ENCODE measurements around the gene OMA1.
"Not testable (repeated sequence)": the region's sequence is repeated elsewhere in the genome, so short reads cannot be mapped to it uniquely, and the experiment has no call there.

Gene OMA1

GRCh38 chr1:58573705-58574591 lies 27.4 kb upstream of the OMA1 start:
- peak; percentile 85 for DNase-seq

DNA sequence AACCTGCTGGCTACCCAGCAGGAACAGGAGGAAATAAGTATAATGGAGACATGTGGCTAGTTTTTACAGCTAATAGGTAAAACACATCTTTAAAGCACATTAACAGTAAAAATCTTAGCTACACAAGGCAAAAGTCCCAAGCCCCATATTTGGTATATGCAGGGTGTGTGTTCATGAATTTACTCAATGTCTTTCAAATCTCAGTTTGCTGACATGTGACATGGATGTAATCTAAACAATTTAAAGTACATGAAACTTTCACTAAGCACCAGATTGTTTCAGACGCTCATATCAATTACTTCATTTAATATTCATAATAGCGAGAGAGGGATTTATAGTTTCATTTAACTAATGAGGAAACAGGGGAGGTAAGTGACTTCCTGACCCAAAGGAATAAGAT lies 26.6 kb upstream of the OMA1 start:
- no peak for DNase-seq

DNA sequence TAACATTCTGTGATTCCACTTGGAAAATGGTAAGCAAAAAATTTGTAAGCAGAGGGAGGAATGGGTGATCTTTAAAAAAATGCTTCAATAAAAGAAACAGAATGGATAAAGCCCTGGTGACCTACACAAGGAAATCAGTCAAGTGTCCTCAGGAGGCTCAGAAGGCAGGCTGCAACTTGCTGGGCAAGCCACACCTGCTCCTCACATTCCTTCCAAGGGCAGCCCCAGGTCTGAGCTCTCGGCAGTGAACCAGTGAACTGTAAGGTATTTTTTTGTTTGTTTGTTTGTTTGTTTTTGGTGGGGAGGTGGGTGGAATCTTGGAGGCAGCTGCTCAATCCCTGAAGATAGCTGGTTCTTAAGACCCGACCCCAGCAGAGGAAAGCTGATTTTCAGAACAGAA lies 26.2 kb upstream of the OMA1 start:
- peak; percentile 19 for DNase-seq

DNA sequence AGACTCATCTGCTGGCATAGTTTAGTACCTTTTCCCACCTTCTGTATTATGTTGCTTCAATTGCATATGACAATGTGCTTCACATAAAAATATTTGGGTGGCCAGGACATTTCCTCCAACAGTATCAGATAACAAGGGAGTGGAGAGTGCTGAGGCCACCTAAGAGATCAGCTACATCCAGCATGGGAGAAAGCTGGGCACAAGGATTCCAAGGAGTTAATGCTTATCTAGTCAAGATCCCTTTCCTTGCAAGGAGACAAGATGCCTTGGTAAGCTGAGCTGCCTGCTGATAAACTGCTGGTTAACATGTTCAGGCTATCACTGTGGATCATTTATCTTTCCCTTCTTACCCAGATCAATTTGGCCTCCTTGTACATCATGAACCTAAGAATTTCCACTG lies 25.1 kb upstream of the OMA1 start:
- no peak for DNase-seq

DNA sequence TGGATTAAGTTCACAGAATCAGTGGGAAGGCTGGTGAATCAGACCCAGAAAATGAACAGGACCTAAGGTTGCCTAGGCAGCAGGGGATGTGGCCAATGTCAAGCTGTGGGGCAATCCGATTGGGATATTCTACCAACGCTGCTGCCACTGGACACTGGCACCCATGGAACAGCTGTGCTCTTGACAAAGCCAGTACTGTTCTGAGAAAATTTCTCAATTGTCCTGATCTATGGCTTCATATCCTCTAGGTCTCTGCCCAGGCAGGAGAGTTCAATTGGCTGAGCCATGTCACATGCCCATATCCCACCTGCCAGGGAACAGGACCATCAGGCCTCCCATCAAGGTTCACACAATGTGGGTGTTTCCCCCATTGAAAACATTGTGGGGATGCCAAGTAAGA lies 24.3 kb upstream of the OMA1 start:
- DNase-seq: no peak

GRCh38 chr1:58570094-58570493 lies 23.6 kb upstream of the OMA1 start:
- DNase-seq: no peak

DNA sequence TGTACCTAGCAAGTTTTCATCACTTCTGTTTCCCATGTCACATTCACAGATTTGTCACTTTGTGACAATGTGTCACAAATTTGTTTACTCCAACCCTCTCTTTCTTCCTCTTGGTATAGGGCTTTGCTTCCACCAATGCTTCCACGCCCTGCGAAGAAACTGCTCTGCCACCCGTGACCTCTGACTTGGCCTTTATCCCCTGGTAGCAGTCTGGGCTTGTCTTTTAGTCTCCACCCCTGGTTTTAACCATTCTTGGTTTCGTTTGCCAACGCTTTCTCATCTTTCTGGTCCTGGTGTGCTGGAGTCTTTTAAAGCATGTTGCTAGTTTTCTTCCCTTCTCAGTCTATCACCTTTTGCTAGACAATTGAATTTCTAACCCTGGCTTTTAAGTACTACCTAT lies 22.4 kb upstream of the OMA1 start:
- DNase-seq: no peak

- DNase-seq: no peak
These were observed 21.8 kb upstream of the OMA1 start for GRCh38 chr1:58568271-58568860.

DNA sequence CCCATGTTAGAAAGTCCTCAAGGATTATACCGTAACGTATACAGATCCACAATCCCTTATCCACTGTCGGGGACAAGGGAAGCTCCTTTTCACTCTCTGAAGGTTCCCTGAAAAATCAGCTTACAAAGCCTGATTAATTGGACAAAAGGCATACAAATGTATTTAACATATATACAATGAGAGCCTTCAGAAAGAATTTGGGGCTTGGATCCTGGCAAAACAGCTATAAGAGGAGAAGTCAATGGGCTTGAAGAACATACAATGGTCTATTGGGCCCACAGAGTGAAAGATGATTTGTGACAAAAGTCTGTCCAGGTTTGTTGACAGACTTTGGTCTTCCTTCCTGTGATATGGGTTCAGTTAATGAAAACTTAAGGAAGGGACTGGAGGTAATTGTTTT lies 19.8 kb upstream of the OMA1 start:
- no peak for DNase-seq

- DNase-seq: not testable (repeated sequence)
These were observed 17.2 kb upstream of the OMA1 start for GRCh38 chr1:58563715-58564114.

DNA sequence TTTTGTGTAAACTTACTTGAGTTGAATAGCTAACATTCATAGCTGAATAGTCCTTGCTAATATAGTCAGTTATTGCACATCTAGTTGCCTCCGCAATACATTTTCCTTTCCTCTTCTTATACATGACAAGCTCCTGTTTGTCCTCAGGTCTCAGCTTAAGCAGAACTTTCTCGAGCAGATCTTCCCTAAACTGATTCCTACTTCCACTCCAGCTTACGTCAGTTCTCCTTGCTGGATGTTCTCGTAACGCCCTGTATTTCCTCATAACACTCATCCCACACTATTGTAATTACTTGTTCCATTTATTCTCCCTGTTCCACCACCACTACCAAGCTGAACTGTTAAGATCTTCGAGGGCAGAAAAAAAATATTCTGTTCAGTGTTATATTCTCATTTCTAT lies 15.1 kb upstream of the OMA1 start:
- DNase-seq: no peak

DNA sequence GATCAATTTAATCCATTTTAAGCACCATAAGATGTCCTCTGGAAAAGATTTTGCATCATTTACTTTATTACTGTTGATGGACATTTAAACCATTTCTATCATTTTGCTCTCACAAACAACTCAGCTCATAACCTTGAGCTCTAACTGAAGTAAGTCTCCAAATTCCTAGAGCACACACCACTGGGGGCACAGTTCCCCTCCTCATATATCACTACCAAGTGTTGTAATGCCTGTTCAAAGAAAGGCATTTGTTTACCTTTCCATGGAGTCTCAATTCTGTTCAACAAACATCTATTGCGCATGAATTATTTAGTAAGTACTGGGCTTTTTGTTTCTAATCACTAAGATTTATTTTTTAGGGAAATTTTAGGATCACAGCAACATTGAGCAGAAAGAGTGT lies 8.9 kb upstream of the OMA1 start:
- DNase-seq: no peak

- DNase-seq: no peak
These were observed 4.9 kb upstream of the OMA1 start for GRCh38 chr1:58551186-58552140.

DNA sequence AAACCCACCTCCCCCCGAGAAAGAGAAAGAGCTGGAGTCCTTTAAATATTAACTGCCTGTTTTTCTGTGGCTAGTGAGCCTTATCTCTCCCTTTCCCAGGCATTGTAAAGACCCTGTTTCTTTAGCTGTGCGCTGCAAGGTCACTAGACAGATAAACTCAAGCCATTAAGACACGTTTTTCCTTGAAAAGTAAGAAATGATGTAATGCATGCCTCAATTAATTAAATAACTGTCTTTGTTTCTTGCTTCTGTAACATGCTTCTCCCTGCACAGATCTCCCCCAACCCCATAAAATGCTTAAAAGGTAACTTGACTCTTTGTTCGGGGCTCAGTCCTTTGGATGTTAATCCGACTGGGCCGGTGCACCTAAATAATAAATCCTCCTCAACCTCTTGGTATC lies 2.8 kb upstream of the OMA1 start:
- not testable (repeated sequence) for DNase-seq

DNA sequence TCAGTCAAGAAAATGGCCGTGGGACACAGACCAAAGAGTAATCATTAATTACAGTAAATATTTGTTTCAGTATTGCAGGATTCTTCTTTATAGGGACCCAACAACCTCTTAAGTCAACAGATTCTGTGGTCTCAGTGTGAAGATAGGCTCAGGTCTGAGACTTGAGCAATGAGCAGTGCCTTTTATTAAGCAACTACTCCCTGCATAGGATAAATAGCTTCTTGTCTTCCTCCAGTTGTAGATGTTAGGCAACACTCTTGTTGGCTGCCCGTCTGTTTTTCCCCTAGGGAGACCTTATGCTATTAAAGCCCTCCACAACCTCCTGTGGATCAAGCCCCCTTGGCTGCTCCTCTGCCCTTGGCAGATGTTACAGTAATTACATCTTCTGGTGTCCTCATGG lies 1.8 kb upstream of the OMA1 start:
- no peak for DNase-seq

DNA sequence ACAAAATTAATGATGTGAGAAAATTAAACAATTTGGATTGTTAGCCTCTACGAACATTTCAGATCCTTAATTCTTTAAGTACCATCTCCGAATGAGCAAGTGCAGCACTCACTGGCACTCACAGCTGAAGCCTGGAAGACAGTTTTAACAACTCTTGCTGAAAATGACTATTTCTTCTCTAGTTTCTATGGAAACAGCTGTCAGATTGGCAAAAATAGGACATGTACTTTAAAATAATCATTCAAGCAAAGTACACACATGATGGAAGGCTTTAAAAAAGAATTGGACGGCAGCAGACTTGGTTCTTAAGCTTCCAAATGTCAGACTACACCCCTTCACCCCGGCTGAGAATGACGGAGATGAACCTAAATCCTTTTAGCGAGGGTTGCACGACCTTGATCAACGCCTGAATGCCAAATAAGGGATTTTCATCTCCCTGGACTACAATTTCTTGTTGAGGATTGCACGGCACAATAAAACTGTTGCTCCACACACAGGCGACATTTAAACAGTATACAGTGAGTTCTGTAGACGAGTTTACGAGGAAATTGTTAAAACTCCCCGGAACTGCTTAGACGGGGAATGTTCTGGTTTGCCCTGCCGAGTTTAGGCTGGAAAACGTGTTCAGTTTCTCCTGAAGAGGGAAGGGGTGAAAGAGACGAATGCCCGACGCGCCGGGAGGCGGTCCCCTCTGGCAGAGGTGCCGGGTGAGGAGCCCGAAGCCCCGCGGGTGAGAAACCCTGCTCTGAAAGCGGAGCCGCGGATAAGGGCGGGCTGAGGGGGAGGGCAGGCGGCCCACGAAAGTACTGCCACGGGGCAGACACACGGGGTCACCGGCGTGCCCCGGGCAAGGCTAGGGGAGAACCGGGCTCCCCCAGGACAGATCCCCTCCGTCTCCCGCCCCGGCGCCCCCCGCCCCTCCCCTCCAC lies 671 bp downstream of the OMA1 start:
- peak; percentile 91 for DNase-seq

DNA sequence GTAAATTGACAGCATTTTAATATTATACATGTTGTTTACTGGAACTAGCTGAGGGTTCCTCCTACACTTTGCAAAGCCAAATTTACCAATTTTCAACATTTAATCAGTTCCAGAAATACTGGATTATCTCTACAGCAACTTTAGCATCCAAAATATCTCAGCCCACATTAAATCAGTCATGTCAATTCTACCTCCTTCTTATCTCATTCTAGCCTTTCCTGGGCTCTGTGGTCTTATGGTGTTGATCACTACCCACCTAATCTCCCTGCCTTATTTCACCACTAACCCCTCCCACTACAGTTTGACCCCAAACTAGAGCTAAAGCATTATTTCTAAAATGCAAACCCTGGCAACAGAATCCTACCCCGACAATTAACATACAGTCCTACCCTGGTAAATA lies 3.3 kb downstream of the OMA1 start:
- no peak for DNase-seq

DNA sequence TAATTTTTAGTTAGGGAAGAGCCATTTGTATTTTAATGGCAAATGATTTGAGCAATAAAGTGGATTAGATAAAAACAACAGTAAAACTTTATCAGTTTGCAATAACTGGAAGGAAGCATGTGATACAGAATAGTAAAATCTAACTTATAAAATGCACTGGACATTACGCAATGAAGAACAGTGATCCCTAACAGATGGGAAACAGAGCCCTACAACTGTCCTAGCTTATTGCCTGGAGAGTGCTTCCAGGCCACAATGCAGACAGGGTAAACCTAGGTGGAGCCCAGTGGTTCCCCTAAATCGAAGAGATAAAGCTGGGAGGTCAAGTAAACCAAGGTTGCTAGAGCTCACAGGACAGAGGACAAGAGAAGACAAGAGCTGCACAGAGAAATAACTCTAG lies 7.0 kb downstream of the OMA1 start:
- DNase-seq: no peak

DNA sequence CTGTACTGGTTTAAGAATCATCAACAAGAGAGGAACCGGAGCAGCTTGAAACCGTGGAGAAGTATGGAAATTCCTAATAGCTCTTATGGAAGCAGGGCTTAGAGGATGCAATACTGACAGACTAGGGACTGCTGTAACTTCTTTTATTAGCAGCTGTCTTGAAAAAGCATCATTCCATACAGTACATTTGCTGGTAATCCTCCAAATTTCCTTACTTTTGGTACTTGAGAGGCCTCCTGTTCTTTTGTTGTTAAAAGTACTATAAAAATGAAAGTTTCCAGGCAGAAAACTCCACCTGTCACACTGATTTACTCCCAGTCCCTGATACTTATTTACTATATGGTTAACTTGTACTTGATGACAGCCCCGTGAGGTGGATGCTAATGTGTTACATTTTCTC lies 7.7 kb downstream of the OMA1 start:
- no peak for DNase-seq

DNA sequence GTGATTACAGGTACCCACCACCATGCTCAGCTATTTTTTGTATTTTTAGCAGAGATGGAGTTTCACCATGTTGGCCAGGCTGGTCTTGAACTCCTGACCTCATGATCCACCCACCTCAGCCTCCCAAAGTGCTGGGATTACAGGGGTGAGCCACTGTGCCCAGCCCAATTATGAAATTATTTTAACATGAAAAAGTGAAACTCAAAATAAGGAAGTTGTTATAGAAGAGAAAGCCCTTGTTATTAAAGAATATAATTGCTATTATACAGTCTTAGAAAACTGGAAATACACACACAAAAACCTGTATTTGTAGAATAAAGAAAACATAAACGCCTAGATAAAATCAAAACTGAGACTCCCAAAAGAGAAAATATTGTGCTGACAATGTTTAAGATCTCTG lies 14.7 kb downstream of the OMA1 start:
- not testable (repeated sequence) for DNase-seq

DNA sequence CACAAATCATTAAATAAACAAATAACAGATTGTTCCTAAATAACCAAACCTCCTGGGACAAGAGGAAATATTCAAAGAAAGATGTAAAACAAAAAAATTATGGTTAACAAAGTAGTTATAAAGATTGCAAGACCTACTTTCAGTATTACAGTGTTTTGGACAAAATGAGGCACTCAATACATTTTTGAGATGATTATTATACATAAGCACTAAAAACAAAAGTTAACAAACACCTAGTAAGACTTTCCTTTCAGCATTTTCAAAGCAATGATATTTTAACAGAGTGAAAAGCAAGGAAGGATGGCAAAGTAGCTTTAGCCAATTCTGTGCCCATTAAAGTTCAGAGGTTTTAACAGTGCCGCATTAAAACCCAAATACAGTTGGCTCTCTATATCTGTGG lies 17.2 kb downstream of the OMA1 start:
- no peak for DNase-seq

- no peak for DNase-seq
These were observed 18.0 kb downstream of the OMA1 start for GRCh38 chr1:58528518-58528917.
